ENCODE measurements around the gene MAP2K3. TPM values are rescaled to one million over a fixed set of nuclear protein-coding genes. Genes with fewer than 3 reads are reported as not detected.

Gene MAP2K3
- total RNA-seq, 1 donor from 2014 or later, result 19.4 TPM

GRCh38 chr17:21298056-21298982, 13.8 kb downstream of the MAP2K3 start:
- Mint-ChIP-seq H3K27ac (ENCODE audit: unreplicated experiment) (no peak overlapping the region), H3K4me1 (no peaks in the 10 kb centered on the region), H3K4me3 (no peak overlapping the region), H3K9me3 (no peaks in the 10 kb centered on the region), H3K36me3 (ENCODE audit: low read depth) (peaks cover 8% of the 10 kb centered on the region), H3K27me3 (ENCODE audit: low read depth) (no peaks in the 10 kb centered on the region)
- no peak for TF ChIP-seq CTCF (conservative IDR thresholded peaks at IDR 0.05)
- DNase-seq (ENCODE audit: low read depth, low spot score), result no peak

- no peaks in the 10 kb centered on the region for H3K9me3 Mint-ChIP-seq
- H3K27me3 Mint-ChIP-seq (ENCODE audit: low read depth), result no peaks in the 10 kb centered on the region
- no peak overlapping the region for H3K4me3 Mint-ChIP-seq
- peaks cover 13% of the 10 kb centered on the region for H3K36me3 Mint-ChIP-seq (ENCODE audit: low read depth)
- no peak overlapping the region for H3K27ac Mint-ChIP-seq (ENCODE audit: unreplicated experiment)
- no peak for DNase-seq (ENCODE audit: low read depth, low spot score)
- H3K4me1 Mint-ChIP-seq, result no peaks in the 10 kb centered on the region
- no peak for TF ChIP-seq CTCF (conservative IDR thresholded peaks at IDR 0.05)
Measured at GRCh38 chr17:21298983-21299519, 14.5 kb downstream of the MAP2K3 start.

- H3K27me3 Mint-ChIP-seq (ENCODE audit: low read depth), result no peaks in the 10 kb centered on the region
- H3K4me1 Mint-ChIP-seq, result no peaks in the 10 kb centered on the region
- DNase-seq (ENCODE audit: low read depth, low spot score), result no peak
- H3K36me3 Mint-ChIP-seq (ENCODE audit: low read depth), result peaks cover 13% of the 10 kb centered on the region
- no peak overlapping the region for H3K4me3 Mint-ChIP-seq
- TF ChIP-seq CTCF (conservative IDR thresholded peaks at IDR 0.05), result no peak
- H3K9me3 Mint-ChIP-seq, result no peaks in the 10 kb centered on the region
- H3K27ac Mint-ChIP-seq (ENCODE audit: unreplicated experiment), result no peak overlapping the region
Measured at GRCh38 chr17:21299981-21300600, 15.6 kb downstream of the MAP2K3 start.

GRCh38 chr17:21300601-21301571, 16.4 kb downstream of the MAP2K3 start:
- Mint-ChIP-seq H3K4me1 (no peaks in the 10 kb centered on the region), H3K4me3 (no peak overlapping the region), H3K27ac (ENCODE audit: unreplicated experiment) (no peak overlapping the region), H3K36me3 (ENCODE audit: low read depth) (peaks cover 13% of the 10 kb centered on the region), H3K9me3 (no peaks in the 10 kb centered on the region), H3K27me3 (ENCODE audit: low read depth) (no peaks in the 10 kb centered on the region)
- no peak for TF ChIP-seq CTCF (conservative IDR thresholded peaks at IDR 0.05)
- no peak for DNase-seq (ENCODE audit: low read depth, low spot score)
